BLaER1 (cell line): Measurements from ENCODE around the gene DDOST.

ENCODE experiments used
- H3K27ac ChIP-seq: shearing (Covaris generic); formaldehyde crosslinking; 2 replicates; pipeline ENCODE4 v1.8.1; 2022
- H3K27me3 ChIP-seq: shearing (Covaris generic); formaldehyde crosslinking; 2 replicates; pipeline ENCODE4 v1.8.1; 2022
- H3K36me3 ChIP-seq: shearing (Covaris generic); formaldehyde crosslinking; 2 replicates; pipeline ENCODE4 v1.8.1; 2022
- H3K4me1 ChIP-seq: shearing (Covaris generic); formaldehyde crosslinking; 2 replicates; pipeline ENCODE4 v1.8.1; 2022
- H3K4me2 ChIP-seq: shearing (Covaris generic); formaldehyde crosslinking; 2 replicates; pipeline ENCODE4 v1.8.1; 2022
- H3K4me3 ChIP-seq: shearing (Covaris generic); formaldehyde crosslinking; 2 replicates; pipeline ENCODE4 v1.8.1; 2022
- H3K9ac ChIP-seq: shearing (Covaris generic); formaldehyde crosslinking; 2 replicates; pipeline ENCODE4 v1.8.1; 2022
- H3K9me3 ChIP-seq: shearing (Covaris generic); formaldehyde crosslinking; 2 replicates; pipeline ENCODE4 v1.8.1; 2022
- H4K20me1 ChIP-seq: shearing (Covaris generic); formaldehyde crosslinking; 2 replicates; pipeline ENCODE4 v1.8.1; 2022
- Cebpa-rat ChIP-seq: shearing (Covaris generic); IDR thresholded peaks from 2 replicates; pipeline ENCODE4 v1.8.1; 2022

DDOST gene

GRCh38 chr1:20693623-20694022 lies 32.5 kb upstream of the DDOST start:
- H3K9me3 ChIP-seq, result no peaks in the 10 kb centered on the region; the same call in 1 of the 2 replicates
- H3K36me3 ChIP-seq, result no peaks in the 10 kb centered on the region
- no peak overlapping the region for H3K4me2 ChIP-seq
- no peak overlapping the region for H3K4me3 ChIP-seq
- no peak overlapping the region for H3K27ac ChIP-seq
- no peak overlapping the region for H3K9ac ChIP-seq
- TF ChIP-seq Cebpa-rat, result no peak
- H4K20me1 ChIP-seq, result no peaks in the 10 kb centered on the region
- no peaks in the 10 kb centered on the region for H3K27me3 ChIP-seq
- H3K4me1 ChIP-seq, result peaks cover 15% of the 10 kb centered on the region; the same call in 1 of the 2 replicates

DNA sequence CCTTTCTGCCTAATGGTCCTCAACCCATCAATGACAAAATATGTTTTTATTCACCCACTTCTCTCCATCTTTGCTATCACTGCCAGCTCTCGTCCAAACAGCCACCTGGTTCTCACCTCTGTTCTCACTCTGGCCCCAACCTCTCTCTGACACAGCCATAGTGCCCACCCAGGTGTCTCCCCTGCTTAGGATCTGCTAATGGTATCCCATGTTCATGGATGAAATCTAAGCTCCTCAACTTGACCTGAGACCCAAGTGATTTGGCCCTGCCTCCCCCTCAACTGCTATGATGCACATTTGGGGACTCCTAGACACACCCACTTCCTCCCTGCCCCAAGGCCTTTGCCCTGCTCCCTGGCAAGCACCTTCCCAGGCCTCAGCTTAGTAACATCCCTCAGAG lies 30.7 kb upstream of the DDOST start:
- no peak for TF ChIP-seq Cebpa-rat
- no peak overlapping the region for H3K4me2 ChIP-seq
- H3K9me3 ChIP-seq, result no peaks in the 10 kb centered on the region; the same call in 1 of the 2 replicates
- H3K9ac ChIP-seq, result no peak overlapping the region
- H3K4me3 ChIP-seq, result no peak overlapping the region
- no peaks in the 10 kb centered on the region for H3K36me3 ChIP-seq
- H3K4me1 ChIP-seq, result peaks cover 11% of the 10 kb centered on the region; the same call in 1 of the 2 replicates
- no peak overlapping the region for H3K27ac ChIP-seq
- no peaks in the 10 kb centered on the region for H4K20me1 ChIP-seq
- H3K27me3 ChIP-seq, result no peaks in the 10 kb centered on the region

- no peak overlapping the region for H3K4me2 ChIP-seq
- H3K9me3 ChIP-seq, result no peaks in the 10 kb centered on the region; the same call in 1 of the 2 replicates
- H3K4me3 ChIP-seq, result no peak overlapping the region
Measured at GRCh38 chr1:20689645-20690056, 28.5 kb upstream of the DDOST start.

DNA sequence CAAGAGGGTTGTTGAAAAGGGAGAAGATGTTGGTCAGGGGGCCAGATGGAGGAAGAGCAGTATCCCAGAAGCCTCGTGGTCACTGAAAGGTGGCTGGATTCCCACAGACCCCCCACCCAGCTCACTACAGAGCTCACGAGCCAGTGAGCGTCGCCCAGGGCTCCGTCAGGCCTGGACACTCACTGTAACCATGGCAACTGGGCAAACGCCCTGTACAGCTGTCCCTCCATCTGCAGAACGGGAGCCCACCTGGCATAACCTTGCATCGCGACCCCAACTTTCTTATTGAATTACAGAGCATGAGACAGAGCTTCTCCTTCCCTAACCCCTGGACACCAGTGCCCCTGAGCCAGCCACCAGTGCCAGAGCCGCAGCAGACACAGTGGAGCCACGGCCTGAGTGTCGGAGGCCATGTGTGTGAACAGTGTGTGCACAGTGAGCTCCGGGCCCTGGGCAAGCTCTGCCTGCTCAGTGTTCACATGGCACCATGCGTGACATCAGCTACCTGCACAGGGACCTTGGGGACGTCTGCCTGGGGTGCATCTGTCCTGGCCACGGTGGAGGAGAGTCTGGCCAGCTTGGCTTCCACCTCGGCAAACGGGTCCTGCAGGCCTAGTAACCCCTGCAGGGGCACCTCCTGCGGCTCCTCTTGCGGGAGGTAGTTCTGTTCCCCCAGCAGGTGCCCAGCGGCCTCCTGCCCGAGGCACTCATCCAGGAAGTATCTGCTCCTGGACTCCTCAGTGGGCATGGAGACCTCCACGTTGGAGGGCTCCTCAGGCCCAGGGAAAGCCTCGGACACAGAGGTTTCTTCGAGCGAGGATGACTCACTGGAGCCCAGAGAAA lies 25.9 kb upstream of the DDOST start:
- no peaks in the 10 kb centered on the region for H4K20me1 ChIP-seq
- TF ChIP-seq Cebpa-rat, result no peak
- no peaks in the 10 kb centered on the region for H3K27me3 ChIP-seq
- no peaks in the 10 kb centered on the region for H3K36me3 ChIP-seq
- no peak overlapping the region for H3K9ac ChIP-seq
- no peak overlapping the region for H3K4me3 ChIP-seq
- H3K4me1 ChIP-seq, result peaks cover 47% of the 10 kb centered on the region
- H3K4me2 ChIP-seq, result no peak overlapping the region
- H3K27ac ChIP-seq, result no peak overlapping the region
- no peaks in the 10 kb centered on the region; the same call in 1 of the 2 replicates for H3K9me3 ChIP-seq

More at GRCh38 chr1:20689645-20690056, 28.5 kb upstream of the DDOST start:
- peaks cover 32% of the 10 kb centered on the region for H3K4me1 ChIP-seq
- H3K27ac ChIP-seq, result no peak overlapping the region
- no peaks in the 10 kb centered on the region for H3K36me3 ChIP-seq
- H3K9ac ChIP-seq, result no peak overlapping the region
- no peaks in the 10 kb centered on the region for H3K27me3 ChIP-seq
- no peak for TF ChIP-seq Cebpa-rat
- no peaks in the 10 kb centered on the region for H4K20me1 ChIP-seq

DNA sequence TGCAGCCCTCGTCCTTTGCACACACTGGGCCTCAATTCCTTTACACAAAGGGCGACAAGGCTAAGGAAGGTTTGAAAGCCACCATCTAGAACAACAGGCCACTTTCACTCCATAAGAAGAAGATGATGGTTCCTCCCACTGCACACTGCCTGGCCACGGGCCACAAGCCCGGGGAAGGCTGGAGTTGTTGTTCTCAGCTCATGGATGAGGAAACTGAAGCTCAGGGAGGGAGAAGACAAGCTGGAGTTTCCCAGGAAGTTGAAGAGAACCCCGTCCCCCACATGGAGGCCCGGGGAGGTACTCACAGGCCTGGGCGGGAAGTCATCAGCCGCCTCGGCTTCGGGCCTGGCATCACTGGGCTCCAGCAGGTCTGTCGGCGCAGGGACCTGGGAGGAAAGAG lies 24.6 kb upstream of the DDOST start:
- TF ChIP-seq Cebpa-rat, result no peak
- no peak overlapping the region for H3K4me3 ChIP-seq
- H3K9ac ChIP-seq, result no peak overlapping the region

DNA sequence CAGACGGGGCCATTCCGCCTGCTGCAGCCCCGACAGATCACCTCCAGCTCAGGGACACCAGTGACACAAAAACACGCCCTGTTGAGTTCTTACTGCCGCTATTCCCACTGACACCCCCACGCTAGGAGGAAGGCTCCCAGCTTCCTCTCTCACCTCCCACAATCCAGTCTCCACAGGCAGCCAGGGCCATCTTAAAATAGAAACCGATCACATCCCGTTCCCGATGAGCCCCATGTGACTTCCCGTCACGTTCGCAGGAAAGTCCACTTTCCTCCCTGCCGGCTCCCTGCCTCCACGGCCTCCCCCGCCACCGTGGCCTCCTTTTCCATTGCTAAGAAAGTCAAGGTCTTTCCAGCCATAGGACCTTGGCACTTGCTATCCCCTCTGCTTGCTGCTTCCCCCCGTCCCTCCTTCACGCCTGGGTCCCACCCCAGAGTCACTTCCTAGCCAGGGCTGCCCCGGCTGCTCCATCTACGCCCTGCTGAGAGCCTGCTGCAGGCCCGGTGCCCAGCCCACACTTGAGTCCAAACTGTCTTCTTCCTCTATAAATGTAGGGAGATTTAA lies 24.0 kb upstream of the DDOST start:
- Histone ChIP-seq H3K4me1 (peaks cover 61% of the 10 kb centered on the region), H4K20me1 (no peaks in the 10 kb centered on the region), H3K27me3 (no peaks in the 10 kb centered on the region), H3K27ac (peak overlapping the region; percentile 45), H3K9ac (no peak overlapping the region), H3K36me3 (no peaks in the 10 kb centered on the region), H3K9me3 (no peaks in the 10 kb centered on the region), H3K4me3 (no peak overlapping the region), H3K4me2 (peak overlapping the region; percentile 36)
- no peak for TF ChIP-seq Cebpa-rat

More for the DNA sequence above, 24.6 kb upstream of the DDOST start:
- H4K20me1 ChIP-seq, result no peaks in the 10 kb centered on the region
- peaks cover 56% of the 10 kb centered on the region for H3K4me1 ChIP-seq
- H3K27ac ChIP-seq, result peak overlapping the region; percentile 45
- no peaks in the 10 kb centered on the region for H3K27me3 ChIP-seq
- no peaks in the 10 kb centered on the region for H3K36me3 ChIP-seq
- no peaks in the 10 kb centered on the region for H3K9me3 ChIP-seq
- peak overlapping the region; percentile 36 for H3K4me2 ChIP-seq

- H3K9ac ChIP-seq, result no peak overlapping the region
- H4K20me1 ChIP-seq, result no peaks in the 10 kb centered on the region
- H3K27me3 ChIP-seq, result no peaks in the 10 kb centered on the region
- H3K9me3 ChIP-seq, result no peaks in the 10 kb centered on the region
- H3K27ac ChIP-seq, result peak overlapping the region; percentile 45; the same call in 1 of the 2 replicates
- peaks cover 67% of the 10 kb centered on the region for H3K4me1 ChIP-seq
- H3K4me2 ChIP-seq, result no peak overlapping the region; the same call in 1 of the 2 replicates
- TF ChIP-seq Cebpa-rat, result no peak
- no peaks in the 10 kb centered on the region for H3K36me3 ChIP-seq
- H3K4me3 ChIP-seq, result no peak overlapping the region
Measured at GRCh38 chr1:20684651-20685050, 23.5 kb upstream of the DDOST start.

GRCh38 chr1:20684050-20684620 lies 23.0 kb upstream of the DDOST start:
- no peak for TF ChIP-seq Cebpa-rat
- peak overlapping the region; percentile 77; the same call in 1 of the 2 replicates for H3K4me2 ChIP-seq
- no peaks in the 10 kb centered on the region for H4K20me1 ChIP-seq
- H3K9ac ChIP-seq, result no peak overlapping the region
- no peaks in the 10 kb centered on the region for H3K27me3 ChIP-seq
- H3K36me3 ChIP-seq, result no peaks in the 10 kb centered on the region
- peaks cover 72% of the 10 kb centered on the region for H3K4me1 ChIP-seq
- H3K27ac ChIP-seq, result peak overlapping the region; percentile 45; the same call in 1 of the 2 replicates
- H3K4me3 ChIP-seq, result no peak overlapping the region
- H3K9me3 ChIP-seq, result no peaks in the 10 kb centered on the region

DNA sequence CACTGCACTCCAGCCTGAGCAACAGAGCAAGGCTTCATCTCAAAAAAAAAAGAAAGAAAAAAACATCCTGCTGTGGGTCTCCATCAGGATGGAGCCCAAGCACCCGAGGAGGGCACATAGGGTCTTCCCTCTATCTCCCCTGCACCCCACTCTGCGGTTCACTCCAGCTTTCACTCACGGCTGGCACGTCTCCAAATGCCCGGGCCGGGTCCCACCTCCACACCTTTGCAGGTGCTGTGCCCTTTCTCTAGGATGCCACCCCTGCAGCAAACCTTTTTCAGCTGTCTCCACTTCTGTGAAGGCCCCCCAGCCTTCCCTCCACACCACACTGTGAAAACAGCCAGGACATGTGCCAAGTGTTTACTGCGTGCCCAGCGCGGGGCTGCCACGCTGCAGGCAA lies 22.4 kb upstream of the DDOST start:
- no peaks in the 10 kb centered on the region for H3K9me3 ChIP-seq
- peak overlapping the region; percentile 77 for H3K4me2 ChIP-seq
- H3K27ac ChIP-seq, result peak overlapping the region; percentile 82; the same call in 1 of the 2 replicates
- H3K4me3 ChIP-seq, result no peak overlapping the region
- peaks cover 77% of the 10 kb centered on the region for H3K4me1 ChIP-seq
- no peaks in the 10 kb centered on the region for H3K36me3 ChIP-seq
- H3K9ac ChIP-seq, result no peak overlapping the region
- H4K20me1 ChIP-seq, result no peaks in the 10 kb centered on the region
- no peaks in the 10 kb centered on the region for H3K27me3 ChIP-seq
- no peak for TF ChIP-seq Cebpa-rat
